Measurements from ENCODE around the gene KLHL36.
A peak's percentile ranks its signal among the peaks of the same experiment; 100 is the strongest.
"Not testable (repeated sequence)": the region's sequence is repeated elsewhere in the genome, so short reads cannot be mapped to it uniquely, and the experiment has no call there.

KLHL36 gene

DNA sequence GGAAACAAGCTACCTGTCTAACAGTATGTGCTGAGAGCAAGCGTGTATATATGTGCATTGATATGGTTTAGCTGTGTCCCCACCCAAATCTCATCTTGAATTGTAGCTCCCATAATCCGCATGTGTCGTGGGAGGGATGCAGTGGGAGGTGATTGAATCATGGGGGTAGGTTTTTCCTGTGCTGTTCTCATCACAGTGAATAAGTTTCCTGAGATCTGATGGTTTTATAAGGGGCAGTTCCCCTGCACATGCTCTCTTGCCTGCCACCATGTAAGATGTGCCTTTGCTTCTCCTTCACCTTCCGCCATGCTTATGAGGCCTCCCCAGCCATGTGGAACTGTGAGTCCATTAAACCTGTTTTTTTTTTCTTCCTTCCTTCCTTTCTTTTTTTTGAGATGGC, 39.9 kb downstream of the KLHL36 start:
- not testable (repeated sequence) for H3K9me3 ChIP-seq (ENCODE audit: control insufficient read depth in 1 of 2, low read length in 2 of 2); H3K27me3 ChIP-seq (ENCODE audit: low read depth, low read length); H3K27ac ChIP-seq (ENCODE audit: low read length); H3K4me3 ChIP-seq (ENCODE audit: low read depth in 1 of 2, low read length in 2 of 2); H3K36me3 ChIP-seq (ENCODE audit: control insufficient read depth in 1 of 2, insufficient read depth in 2 of 2, low read length in 2 of 2); H3K4me1 ChIP-seq (ENCODE audit: control insufficient read depth in 1 of 2, insufficient read depth in 2 of 2, low read length in 2 of 2)

DNA sequence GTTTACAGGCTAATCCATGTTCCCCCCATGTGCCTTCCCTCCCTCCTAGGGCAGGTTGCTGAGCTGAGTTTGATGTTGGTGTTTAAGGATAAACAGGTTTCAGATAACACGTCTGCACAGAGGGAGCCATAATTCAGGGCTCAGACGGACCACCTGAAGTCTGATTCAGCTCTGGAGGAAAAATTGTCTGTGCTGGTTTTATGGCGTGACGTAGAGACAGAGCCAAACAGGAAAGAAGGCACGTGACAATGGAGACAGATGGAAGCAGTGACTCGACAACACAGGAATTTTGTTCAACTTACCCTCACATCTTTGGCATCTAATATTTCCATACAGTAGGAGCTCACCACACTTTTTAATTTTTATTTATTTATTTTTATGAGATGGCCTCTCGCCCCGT, 40.8 kb downstream of the KLHL36 start:
- H3K27ac ChIP-seq (ENCODE audit: low read length), result no peak overlapping the region
- H3K4me1 ChIP-seq (ENCODE audit: control insufficient read depth in 1 of 2, insufficient read depth in 2 of 2, low read length in 2 of 2), result no peaks in the 10 kb centered on the region
- H3K4me3 ChIP-seq (ENCODE audit: low read depth in 1 of 2, low read length in 2 of 2), result no peak overlapping the region
- H3K9me3 ChIP-seq (ENCODE audit: control insufficient read depth in 1 of 2, low read length in 2 of 2), result no peaks in the 10 kb centered on the region
- H3K27me3 ChIP-seq (ENCODE audit: low read depth, low read length), result no peaks in the 10 kb centered on the region
- H3K36me3 ChIP-seq (ENCODE audit: control insufficient read depth in 1 of 2, insufficient read depth in 2 of 2, low read length in 2 of 2), result no peaks in the 10 kb centered on the region

DNA sequence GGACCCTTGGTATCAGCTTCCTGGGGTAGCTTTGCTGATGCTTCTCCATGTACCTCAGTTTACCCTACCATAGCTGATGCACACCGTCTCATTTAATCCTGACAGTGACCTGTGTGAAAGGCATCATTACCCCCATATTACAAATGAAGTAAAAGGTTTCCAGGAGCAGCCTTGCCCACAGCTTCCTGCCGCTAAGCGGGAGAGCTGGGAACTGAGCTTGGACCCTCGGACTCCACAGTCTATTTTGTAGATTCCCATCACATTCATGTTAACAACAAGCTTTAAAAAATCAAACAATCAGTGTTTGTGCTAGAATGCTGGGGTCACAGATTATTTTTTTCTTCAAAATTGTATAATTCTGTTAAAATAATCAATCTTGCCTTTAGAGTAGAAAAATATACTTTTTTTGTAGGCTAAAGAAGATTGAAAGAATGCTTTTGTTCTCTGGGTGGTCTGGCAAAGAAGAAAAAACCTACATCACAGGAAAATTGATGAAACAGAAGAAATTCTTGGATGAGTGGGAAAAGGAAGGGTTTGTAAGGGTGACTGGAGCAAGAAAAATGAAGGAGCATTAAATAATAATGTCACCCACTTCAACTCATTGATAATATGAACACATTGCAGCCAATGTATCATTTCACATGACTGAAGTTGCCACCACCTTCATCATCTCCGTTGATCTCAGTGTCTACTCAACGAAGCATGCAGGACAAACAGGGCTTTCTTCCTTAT, 41.9 kb downstream of the KLHL36 start:
- Histone ChIP-seq H3K4me3 (ENCODE audit: low read depth in 1 of 2, low read length in 2 of 2) (no peak overlapping the region), H3K27ac (ENCODE audit: low read length) (no peak overlapping the region), H3K4me1 (ENCODE audit: control insufficient read depth in 1 of 2, insufficient read depth in 2 of 2, low read length in 2 of 2) (no peaks in the 10 kb centered on the region), H3K36me3 (ENCODE audit: control insufficient read depth in 1 of 2, insufficient read depth in 2 of 2, low read length in 2 of 2) (no peaks in the 10 kb centered on the region), H3K27me3 (ENCODE audit: low read depth, low read length) (no peaks in the 10 kb centered on the region), H3K9me3 (ENCODE audit: control insufficient read depth in 1 of 2, low read length in 2 of 2) (no peaks in the 10 kb centered on the region)

DNA sequence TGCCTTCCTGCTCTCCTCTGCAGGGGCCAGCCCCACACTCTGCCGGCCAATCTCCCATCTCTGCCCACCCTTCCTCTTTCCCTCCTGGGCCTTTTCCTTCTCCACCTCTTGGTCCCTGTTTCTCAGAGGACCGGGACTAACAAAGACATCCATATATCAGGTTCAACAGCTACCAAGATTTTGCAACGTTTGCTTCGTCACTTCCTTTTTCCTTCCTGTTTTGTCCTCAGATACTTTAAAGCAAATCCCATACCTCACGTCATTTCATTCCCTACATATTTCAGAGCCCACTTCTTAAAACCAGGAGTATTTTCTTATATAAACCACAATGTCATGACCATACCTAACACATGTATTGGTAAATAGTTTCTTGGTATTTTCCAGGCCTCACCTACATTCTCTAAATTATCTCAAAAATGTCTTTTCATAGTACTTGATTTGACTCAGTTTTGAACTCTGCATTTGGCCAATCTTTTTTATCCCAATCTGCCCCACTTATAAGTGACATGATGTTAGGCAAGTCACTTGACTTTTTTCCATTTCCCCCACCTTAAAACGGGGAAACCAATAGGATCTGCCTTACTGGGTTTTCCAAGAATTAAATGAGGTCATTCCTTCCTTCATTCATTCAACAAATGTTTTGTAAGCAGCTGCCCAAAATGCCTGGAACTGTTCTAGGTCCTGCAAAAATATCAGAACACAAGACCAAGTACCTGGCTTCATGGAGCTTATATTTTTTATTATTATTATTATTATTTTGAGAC, 44.3 kb downstream of the KLHL36 start:
- Histone ChIP-seq H3K36me3 (ENCODE audit: control insufficient read depth in 1 of 2, insufficient read depth in 2 of 2, low read length in 2 of 2) (no peaks in the 10 kb centered on the region), H3K27ac (ENCODE audit: low read length) (no peak overlapping the region), H3K4me3 (ENCODE audit: low read depth in 1 of 2, low read length in 2 of 2) (no peak overlapping the region), H3K4me1 (ENCODE audit: control insufficient read depth in 1 of 2, insufficient read depth in 2 of 2, low read length in 2 of 2) (no peaks in the 10 kb centered on the region), H3K27me3 (ENCODE audit: low read depth, low read length) (no peaks in the 10 kb centered on the region), H3K9me3 (ENCODE audit: control insufficient read depth in 1 of 2, low read length in 2 of 2) (no peaks in the 10 kb centered on the region)

DNA sequence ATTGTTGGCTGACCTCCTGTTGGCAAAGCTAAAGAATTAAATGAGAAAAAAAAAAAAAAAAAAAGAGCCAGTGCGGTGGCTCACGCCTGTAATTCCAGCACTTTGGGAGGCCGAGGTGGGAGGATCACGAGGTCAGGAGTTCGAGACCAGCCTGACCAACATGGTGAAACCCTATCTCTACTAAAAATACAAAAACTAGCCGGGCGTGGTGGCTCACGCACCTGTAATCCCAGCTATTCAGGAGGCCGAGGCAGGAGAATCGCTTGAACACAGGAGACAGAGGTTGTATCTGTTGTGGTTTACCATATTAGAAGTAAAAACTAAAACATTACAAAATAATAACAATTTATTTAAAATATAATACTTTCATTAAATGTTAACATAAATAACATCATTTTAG, 45.6 kb downstream of the KLHL36 start:
- not testable (repeated sequence) for H3K9me3 ChIP-seq (ENCODE audit: control insufficient read depth in 1 of 2, low read length in 2 of 2); H3K27ac ChIP-seq (ENCODE audit: low read length); H3K27me3 ChIP-seq (ENCODE audit: low read depth, low read length); H3K4me3 ChIP-seq (ENCODE audit: low read depth in 1 of 2, low read length in 2 of 2); H3K36me3 ChIP-seq (ENCODE audit: control insufficient read depth in 1 of 2, insufficient read depth in 2 of 2, low read length in 2 of 2); H3K4me1 ChIP-seq (ENCODE audit: control insufficient read depth in 1 of 2, insufficient read depth in 2 of 2, low read length in 2 of 2)

DNA sequence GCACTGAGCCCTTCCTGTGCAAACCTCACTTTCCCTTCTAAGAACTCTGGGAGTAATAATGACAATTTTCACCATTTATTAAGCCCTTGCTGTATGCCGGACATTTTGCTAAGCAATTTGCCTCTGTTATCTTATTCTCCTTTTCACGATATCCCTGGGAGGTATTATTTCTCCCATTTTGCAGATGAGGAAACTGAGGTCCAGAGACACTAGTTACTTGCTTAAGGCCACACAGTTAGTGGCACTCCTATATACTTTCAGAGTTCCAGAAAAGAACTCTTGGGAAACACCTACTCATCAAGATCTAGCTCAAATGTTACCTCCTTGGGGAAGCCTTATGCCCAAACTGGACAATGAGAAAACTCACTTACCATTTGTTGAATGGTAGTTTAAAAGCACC, 46.7 kb downstream of the KLHL36 start:
- H3K27ac ChIP-seq (ENCODE audit: low read length), result no peak overlapping the region
- H3K36me3 ChIP-seq (ENCODE audit: control insufficient read depth in 1 of 2, insufficient read depth in 2 of 2, low read length in 2 of 2), result no peaks in the 10 kb centered on the region
- no peaks in the 10 kb centered on the region for H3K9me3 ChIP-seq (ENCODE audit: control insufficient read depth in 1 of 2, low read length in 2 of 2)
- H3K4me1 ChIP-seq (ENCODE audit: control insufficient read depth in 1 of 2, insufficient read depth in 2 of 2, low read length in 2 of 2), result peaks cover 0 to 2% of the 10 kb centered on the region in 2 donors
- H3K4me3 ChIP-seq (ENCODE audit: low read depth in 1 of 2, low read length in 2 of 2), result no peak overlapping the region
- H3K27me3 ChIP-seq (ENCODE audit: low read depth, low read length), result no peaks in the 10 kb centered on the region

DNA sequence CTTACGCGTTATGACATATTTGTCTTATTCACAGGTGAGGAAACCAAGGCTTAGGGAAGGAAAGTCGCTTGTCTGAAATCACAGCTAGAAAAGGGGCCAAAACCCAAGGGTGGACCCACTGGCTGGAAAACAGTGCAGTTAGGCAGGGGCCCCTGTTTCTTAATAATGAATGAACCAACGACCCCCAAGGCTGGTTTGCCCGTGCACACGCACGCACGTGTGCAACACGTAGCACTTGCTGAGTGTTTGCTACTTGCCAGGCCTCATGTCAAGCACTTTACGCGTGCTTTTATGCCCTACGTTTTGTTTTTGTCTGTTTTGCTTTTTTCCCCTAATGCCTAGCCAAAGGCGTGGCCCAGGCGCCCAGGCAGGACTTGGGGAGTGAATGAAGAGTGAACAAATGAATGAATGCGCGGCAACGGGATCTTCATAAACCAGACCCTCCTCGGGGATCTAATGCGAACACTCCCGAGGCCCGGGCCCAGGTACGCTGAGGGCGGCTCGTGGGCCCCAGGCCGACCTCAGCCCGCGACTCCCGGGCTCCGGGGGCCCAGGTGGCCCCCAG, 50.9 kb downstream of the KLHL36 start:
- H3K36me3 ChIP-seq (ENCODE audit: control insufficient read depth in 1 of 2, insufficient read depth in 2 of 2, low read length in 2 of 2), result no peaks in the 10 kb centered on the region
- H3K4me3 ChIP-seq (ENCODE audit: low read depth in 1 of 2, low read length in 2 of 2), result peak overlapping the region; percentile 66 to 95
- H3K27me3 ChIP-seq (ENCODE audit: low read depth, low read length), result no peaks in the 10 kb centered on the region
- H3K9me3 ChIP-seq (ENCODE audit: control insufficient read depth in 1 of 2, low read length in 2 of 2), result no peaks in the 10 kb centered on the region
- no peak overlapping the region for H3K27ac ChIP-seq (ENCODE audit: low read length)
- H3K4me1 ChIP-seq (ENCODE audit: control insufficient read depth in 1 of 2, insufficient read depth in 2 of 2, low read length in 2 of 2), result peaks cover 8 to 9% of the 10 kb centered on the region in 2 donors

DNA sequence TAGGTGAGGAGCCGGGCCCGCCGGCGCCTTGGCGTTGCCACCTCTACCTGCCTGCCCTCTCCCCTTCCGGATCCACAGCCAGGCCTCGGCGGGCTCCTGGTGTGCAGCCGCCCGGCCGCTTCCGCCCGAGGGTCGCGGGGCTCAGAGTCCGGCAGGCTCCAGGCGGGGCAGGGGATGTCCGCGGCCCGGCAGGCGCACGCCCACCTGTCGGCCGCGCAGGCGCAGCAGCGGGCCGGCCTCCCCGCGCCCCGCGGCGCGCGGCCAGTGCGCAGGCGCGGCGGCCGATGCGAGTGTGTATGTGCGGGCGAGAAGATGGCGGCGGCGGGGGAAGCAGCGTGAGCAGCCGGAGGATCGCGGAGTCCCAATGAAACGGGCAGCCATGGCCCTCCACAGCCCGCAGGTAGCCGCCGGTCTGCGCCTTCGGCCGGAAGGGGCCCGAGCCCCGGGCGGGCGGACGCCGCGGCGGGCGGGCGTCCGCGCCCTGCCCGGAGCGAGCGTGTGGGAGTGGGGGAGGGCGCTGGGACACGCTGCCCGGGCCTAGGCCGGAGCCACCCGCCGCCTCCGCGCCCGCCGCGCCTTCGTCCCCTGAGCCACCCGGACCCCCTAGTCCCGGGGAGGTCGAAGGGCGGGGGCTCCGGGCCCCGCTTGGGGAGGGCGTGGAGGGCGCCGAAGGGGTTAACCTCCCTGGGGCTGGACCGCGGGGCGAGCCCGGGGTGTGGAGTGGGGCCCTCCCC, 51.6 kb downstream of the KLHL36 start, which contains the start of gene USP10:
Gene USP10, plus strand, starts transcription at position 289 of the 734 bp plus-strand sequence. Its CDS starts 91 bp downstream, at position 380.
- H3K4me1 ChIP-seq (ENCODE audit: control insufficient read depth in 1 of 2, insufficient read depth in 2 of 2, low read length in 2 of 2), result peaks cover 8 to 16% of the 10 kb centered on the region in 2 donors
- H3K36me3 ChIP-seq (ENCODE audit: control insufficient read depth in 1 of 2, insufficient read depth in 2 of 2, low read length in 2 of 2), result no peaks in the 10 kb centered on the region
- H3K27me3 ChIP-seq (ENCODE audit: low read depth, low read length), result no peaks in the 10 kb centered on the region
- no peaks in the 10 kb centered on the region for H3K9me3 ChIP-seq (ENCODE audit: control insufficient read depth in 1 of 2, low read length in 2 of 2)
- peak within 1 kb of the TSS; percentile 95 to 97 for H3K4me3 ChIP-seq (ENCODE audit: low read depth in 1 of 2, low read length in 2 of 2)
- H3K27ac ChIP-seq (ENCODE audit: low read length), result peak within 1 kb of the TSS; percentile 77

DNA sequence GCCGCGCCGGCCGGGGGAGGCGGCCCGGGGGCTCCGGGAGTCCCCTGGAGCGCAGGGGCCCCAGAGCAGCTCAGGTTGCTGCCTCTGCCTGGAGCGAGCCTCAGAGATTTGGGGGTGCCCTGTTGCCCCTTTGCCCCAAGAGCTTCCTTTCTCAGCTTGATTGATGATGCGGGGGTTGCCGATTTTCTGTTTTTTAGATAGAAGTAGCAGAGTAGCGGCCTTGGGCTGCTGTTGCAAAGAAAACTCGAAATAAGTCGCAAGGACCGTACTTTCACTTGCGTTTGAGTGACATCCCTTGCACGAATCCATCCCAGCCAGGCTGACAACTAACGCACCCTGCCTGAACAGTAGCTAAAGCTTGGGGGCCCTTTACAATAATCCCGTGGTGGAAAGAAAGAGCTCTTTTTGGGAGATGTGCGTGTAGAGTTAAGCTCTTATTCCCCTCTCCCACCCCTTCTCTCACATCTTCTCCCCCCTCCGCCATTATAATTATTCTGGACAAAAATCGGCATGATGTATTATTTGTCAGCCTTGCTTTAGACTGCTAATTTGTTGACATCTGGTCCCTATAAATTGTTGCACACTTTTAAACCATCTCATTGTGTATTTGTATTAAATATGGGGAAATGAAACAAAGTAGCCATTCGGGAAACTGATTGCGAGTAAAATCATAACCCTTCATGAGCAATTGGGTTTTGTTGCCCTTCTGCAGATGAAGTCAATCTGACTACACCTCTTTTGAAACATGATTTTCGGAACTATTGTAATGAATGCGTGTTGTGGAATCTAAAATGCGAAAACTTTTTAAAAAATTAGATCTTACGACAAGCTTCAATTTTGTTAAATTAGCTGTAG, 52.4 kb downstream of the KLHL36 start:
- Histone ChIP-seq H3K4me1 (ENCODE audit: control insufficient read depth in 1 of 2, insufficient read depth in 2 of 2, low read length in 2 of 2) (peaks cover 8 to 16% of the 10 kb centered on the region in 2 donors), H3K27ac (ENCODE audit: low read length) (peak overlapping the region; percentile 77), H3K4me3 (ENCODE audit: low read depth in 1 of 2, low read length in 2 of 2) (peak overlapping the region; percentile 95 to 97), H3K9me3 (ENCODE audit: control insufficient read depth in 1 of 2, low read length in 2 of 2) (no peaks in the 10 kb centered on the region), H3K36me3 (ENCODE audit: control insufficient read depth in 1 of 2, insufficient read depth in 2 of 2, low read length in 2 of 2) (no peaks in the 10 kb centered on the region), H3K27me3 (ENCODE audit: low read depth, low read length) (no peaks in the 10 kb centered on the region)

DNA sequence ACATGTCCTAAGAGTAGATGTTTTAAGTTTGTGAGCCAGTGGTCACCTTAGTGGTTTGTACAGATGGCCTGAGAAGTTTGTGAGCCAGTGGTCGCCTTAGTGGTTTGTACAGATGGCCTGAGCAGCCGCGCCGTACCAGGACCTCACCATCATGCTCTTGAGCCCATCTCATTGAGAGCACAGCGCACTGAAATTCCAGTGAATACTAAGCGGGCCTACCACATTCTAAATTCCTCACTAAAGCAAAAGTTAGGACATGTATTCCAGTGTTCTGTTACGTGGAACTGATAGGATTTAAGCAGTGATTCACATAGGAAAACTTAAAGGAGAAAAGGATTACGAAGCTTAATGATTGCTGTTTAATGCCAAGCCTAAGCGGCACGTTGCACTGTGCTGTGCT, 55.4 kb downstream of the KLHL36 start:
- Histone ChIP-seq H3K27me3 (ENCODE audit: low read depth, low read length) (no peaks in the 10 kb centered on the region), H3K27ac (ENCODE audit: low read length) (no peak overlapping the region), H3K36me3 (ENCODE audit: control insufficient read depth in 1 of 2, insufficient read depth in 2 of 2, low read length in 2 of 2) (no peaks in the 10 kb centered on the region), H3K9me3 (ENCODE audit: control insufficient read depth in 1 of 2, low read length in 2 of 2) (no peaks in the 10 kb centered on the region), H3K4me1 (ENCODE audit: control insufficient read depth in 1 of 2, insufficient read depth in 2 of 2, low read length in 2 of 2) (peaks cover 8 to 16% of the 10 kb centered on the region in 2 donors), H3K4me3 (ENCODE audit: low read depth in 1 of 2, low read length in 2 of 2) (no peak overlapping the region)
